Lung (tissue), 12 donors: ENCODE data around the gene SGTB. TPM values are rescaled to one million over a fixed set of nuclear protein-coding genes. Genes with fewer than 3 reads are reported as not detected.
A peak's percentile ranks its signal among the peaks of the same experiment; 100 is the strongest.

ENCODE experiments used
- ATAC-seq: fragments of 200-7000 bp; cut with Tn5 transposase; one replicate; pipeline ENCODE4 v1.9.1; 2020; ENCODE audit warnings: moderate number of reproducible peaks; ENCODE audit not compliant: insufficient read depth, low FRiP score
- DNase-seq, 3 donors: peaks; one replicate each; pipeline ENCODE4 v3.0.0-alpha.2; 2013 to 2017
- H3K27ac ChIP-seq, 2 donors: one replicate each; pipeline ENCODE4 v1.5.1; 2013; ENCODE audit warnings: mild to moderate bottlenecking in 2 of 2, moderate library complexity in 2 of 2, control low read depth in 1 of 2, inconsistent platforms in 1 of 2, low read depth in 1 of 2, low read length in 1 of 2
- H3K27me3 ChIP-seq, 3 donors: one replicate each; pipeline ENCODE4 v1.5.1; 2013; ENCODE audit warnings: low read length in 2 of 3; ENCODE audit not compliant: control insufficient read depth in 3 of 3, insufficient read depth in 3 of 3
- H3K36me3 ChIP-seq, 4 donors: one replicate each; pipeline ENCODE4 v1.5.1; 2013; ENCODE audit warnings: low read length in 4 of 4, mild to moderate bottlenecking in 1 of 4, moderate library complexity in 1 of 4; ENCODE audit not compliant: control insufficient read depth in 4 of 4, insufficient read depth in 4 of 4
- H3K4me1 ChIP-seq, 5 donors: one replicate each; pipeline ENCODE4 v1.5.1; 2013; ENCODE audit warnings: low read length in 5 of 5, mild to moderate bottlenecking in 2 of 5, moderate library complexity in 1 of 5; ENCODE audit not compliant: control insufficient read depth in 5 of 5, insufficient read depth in 5 of 5
- H3K4me3 ChIP-seq: one replicate; pipeline ENCODE4 v1.5.1; 2013; ENCODE audit warnings: mild to moderate bottlenecking, control low read depth, moderate library complexity
- H3K9ac ChIP-seq, 2 donors: one replicate each; pipeline ENCODE4 v1.5.1; 2013; ENCODE audit warnings: low read length in 2 of 2, control low read depth in 1 of 2; ENCODE audit not compliant: insufficient read depth in 1 of 2
- H3K9me3 ChIP-seq, 4 donors: one replicate each; pipeline ENCODE4 v1.5.1; 2013; ENCODE audit warnings: low read length in 3 of 4, mild to moderate bottlenecking in 1 of 4, moderate library complexity in 1 of 4; ENCODE audit not compliant: control insufficient read depth in 4 of 4, insufficient read depth in 3 of 4
- WGBS, 2 donors: extraction: QIAGEN DNeasy Blood & Tissue Kit; methylation state at CpG; one replicate each; pipeline ENCODE4 v1.1.7; 2013; 5-methylcytosine and 5-hydroxymethylcytosine counted together
- polyA plus RNA-seq, 2 donors: library from polyadenylated mRNA; stranded (reverse); fragments of 200-250 nt; gene quantifications; one replicate each; pipeline ENCODE4 v1.2.1, GENCODE V29; 2013
- total RNA-seq, 2 donors: library from RNA; depleted of rRNA in 1 of 2; stranded (reverse); fragments of >200 nt in 1 of 2; gene quantifications; one replicate each; pipeline ENCODE4 v1.2.1, GENCODE V29; 2014 to 2021
- TF ChIP-seq, protein P1 (sequence below): IDR thresholded peaks from 2 replicates; pipeline ENCODE4 v1.5.1; 2012; ENCODE audit warnings: mild to moderate bottlenecking; ENCODE audit errors: control extremely low read depth, extremely low read depth
- donor health status: control.
- donor health status: control.
- donor health status: Bipolar disorder and iron deficiency.
- donor health status: healthy.
- donor health status: DM: yes; HTN: yes; CAD: no.

SGTB gene
- total and polyA plus RNA-seq, 4 donors = 2.5 to 11.1 (median 10.0) TPM

DNA sequence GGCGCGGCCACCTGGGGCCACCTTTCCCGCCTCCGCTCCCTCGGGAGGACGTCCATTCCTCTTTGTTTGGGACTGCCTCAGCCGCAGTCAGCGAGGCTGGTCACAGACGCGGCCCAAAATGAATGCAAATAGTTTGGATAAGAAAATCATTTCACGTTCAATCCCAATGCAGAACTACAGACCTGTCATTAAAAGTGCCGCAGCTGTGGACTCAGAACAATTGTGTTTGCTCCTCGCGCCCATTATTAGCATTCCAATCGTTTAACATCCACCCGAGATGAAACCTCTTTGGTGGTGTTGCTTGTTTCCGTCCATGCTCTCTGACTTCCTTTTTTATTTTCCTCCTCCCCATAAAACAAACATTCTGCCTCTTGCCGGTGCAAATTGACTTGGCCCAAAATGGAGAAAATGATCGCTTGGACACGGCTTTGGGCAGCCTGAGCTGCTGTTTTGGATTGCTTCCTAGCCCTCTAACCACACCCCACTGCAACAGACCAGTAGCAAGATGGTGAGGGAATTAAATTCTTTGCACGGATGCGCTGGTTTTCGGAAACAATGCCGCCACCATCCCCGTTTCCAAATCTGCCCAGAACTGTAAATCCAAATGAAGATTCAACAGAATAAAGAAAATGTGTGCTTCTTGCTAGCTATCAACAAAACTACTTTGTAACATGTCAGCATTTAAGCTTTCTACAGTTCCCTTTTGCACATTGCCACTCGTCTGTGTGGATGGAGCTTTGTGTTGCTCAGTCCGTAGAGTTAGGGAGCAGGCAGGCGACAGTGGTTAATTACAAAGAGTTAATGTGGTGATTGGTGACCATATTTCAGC is 880 bp upstream of the SGTB start:
- peaks cover 0 to 5% (median 0%) of the 10 kb centered on the region in 4 donors for H3K36me3 ChIP-seq
- H3K9me3 ChIP-seq = peaks cover 0 to 2% (median 0%) of the 10 kb centered on the region in 4 donors
- peaks cover 0 to 12% (median 0%) of the 10 kb centered on the region in 5 donors for H3K4me1 ChIP-seq
- 3 to 4% methylated on average over 27 to 28 of the region's 28 CpGs for WGBS, 2 donors
- peak overlapping the region; percentile 51 to 67 for H3K9ac ChIP-seq
- ATAC-seq (peak; percentile 14), DNase-seq (peak; percentile 52 to 76 (median 75))
- TF ChIP-seq, protein P1, sequence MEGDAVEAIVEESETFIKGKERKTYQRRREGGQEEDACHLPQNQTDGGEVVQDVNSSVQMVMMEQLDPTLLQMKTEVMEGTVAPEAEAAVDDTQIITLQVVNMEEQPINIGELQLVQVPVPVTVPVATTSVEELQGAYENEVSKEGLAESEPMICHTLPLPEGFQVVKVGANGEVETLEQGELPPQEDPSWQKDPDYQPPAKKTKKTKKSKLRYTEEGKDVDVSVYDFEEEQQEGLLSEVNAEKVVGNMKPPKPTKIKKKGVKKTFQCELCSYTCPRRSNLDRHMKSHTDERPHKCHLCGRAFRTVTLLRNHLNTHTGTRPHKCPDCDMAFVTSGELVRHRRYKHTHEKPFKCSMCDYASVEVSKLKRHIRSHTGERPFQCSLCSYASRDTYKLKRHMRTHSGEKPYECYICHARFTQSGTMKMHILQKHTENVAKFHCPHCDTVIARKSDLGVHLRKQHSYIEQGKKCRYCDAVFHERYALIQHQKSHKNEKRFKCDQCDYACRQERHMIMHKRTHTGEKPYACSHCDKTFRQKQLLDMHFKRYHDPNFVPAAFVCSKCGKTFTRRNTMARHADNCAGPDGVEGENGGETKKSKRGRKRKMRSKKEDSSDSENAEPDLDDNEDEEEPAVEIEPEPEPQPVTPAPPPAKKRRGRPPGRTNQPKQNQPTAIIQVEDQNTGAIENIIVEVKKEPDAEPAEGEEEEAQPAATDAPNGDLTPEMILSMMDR = no peak
- H3K27me3 ChIP-seq = no peaks in the 10 kb centered on the region
- H3K27ac ChIP-seq = peak overlapping the region in 1 of 2 donors; percentile 91
- peak overlapping the region; percentile 91 for H3K4me3 ChIP-seq

DNA sequence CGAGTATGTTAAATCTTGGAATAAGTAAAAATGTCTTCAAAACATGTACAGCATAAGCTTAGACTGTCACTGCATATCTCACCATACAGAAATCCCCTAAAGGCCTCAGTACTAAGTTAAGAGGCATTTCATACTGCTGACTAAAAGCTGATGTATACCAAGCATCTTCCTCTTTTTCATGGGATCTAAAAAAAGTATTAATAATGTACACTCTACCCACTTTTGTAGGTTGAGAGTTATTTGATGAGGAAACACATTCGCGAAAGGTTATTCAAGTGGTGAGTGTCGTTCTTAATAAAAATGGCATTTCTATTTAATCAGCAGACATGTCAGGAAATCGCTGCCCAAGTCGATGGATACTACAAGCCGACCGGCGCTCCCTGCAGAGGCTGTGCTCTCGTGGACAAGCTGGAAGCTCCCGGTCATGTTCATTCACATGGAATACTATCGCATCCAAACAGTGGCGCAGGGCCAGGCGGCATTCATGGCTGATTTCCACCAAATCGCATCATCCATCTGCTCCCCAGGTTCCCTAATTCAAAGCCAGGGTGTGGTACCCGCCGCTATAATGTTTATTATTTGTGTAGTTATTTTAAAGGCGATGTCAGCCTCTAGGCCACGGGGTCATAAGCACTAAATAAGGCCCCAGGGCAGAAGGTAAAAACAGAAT is 724 bp downstream of the SGTB start:
- DNase-seq (peak; percentile 77 to 84 (median 83)), ATAC-seq (peak; percentile 10)
- peaks cover 0 to 5% (median 2%) of the 10 kb centered on the region in 4 donors for H3K36me3 ChIP-seq
- H3K4me1 ChIP-seq = peaks cover 0 to 12% (median 0%) of the 10 kb centered on the region in 5 donors
- peak overlapping the region in 1 of 2 donors; percentile 36 for H3K9ac ChIP-seq
- H3K27ac ChIP-seq = peak overlapping the region; percentile 73 to 90
- peaks cover 0 to 2% (median 0%) of the 10 kb centered on the region in 4 donors for H3K9me3 ChIP-seq
- no peaks in the 10 kb centered on the region for H3K27me3 ChIP-seq
- WGBS, 2 donors = 3% methylated on average over 19 of the region's 19 CpGs
- peak overlapping the region; percentile 98 for H3K4me3 ChIP-seq
- TF ChIP-seq, protein P1 = no peak

DNA sequence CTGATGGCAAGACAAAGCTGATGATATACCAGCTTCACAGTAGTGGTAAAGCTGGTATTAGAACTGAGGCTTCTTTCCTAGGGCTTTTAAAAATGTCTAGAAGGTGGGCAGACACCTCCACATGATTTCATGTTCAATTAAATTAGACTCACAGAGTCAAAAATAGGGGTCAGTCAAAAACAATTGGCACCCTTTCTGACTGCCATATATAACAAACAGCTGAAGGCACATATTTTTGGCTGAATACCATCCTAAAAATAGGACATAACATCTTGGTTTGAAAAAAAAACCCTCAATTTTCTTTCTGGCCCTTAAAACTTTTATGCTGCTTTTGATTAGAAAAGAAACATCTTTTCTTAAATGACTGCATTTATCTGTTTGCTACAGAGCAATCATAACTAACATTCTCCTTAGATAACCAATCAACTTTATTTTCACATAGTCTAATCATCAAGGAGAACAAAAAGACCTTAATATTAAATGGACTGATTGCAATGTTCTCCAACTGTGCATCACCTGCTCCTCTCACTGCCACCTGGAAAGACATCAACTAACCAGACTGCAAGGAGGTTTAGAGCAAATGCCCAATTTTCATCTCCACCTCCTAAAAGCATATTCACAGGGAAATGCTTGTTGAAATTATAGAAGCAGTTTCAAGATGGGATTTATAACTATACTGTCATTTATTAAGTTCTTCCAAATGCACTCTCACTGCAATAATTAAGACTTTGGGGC is 3.2 kb downstream of the SGTB start:
- H3K4me3 ChIP-seq = no peak overlapping the region
- H3K27ac ChIP-seq = no peak overlapping the region
- DNase-seq (no peak), ATAC-seq (no peak)
- H3K4me1 ChIP-seq = peaks cover 0 to 12% (median 0%) of the 10 kb centered on the region in 5 donors
- no peaks in the 10 kb centered on the region for H3K27me3 ChIP-seq
- TF ChIP-seq, protein P1 = no peak
- H3K9me3 ChIP-seq = peaks cover 0 to 2% (median 0%) of the 10 kb centered on the region in 4 donors
- H3K9ac ChIP-seq = no peak overlapping the region
- peaks cover 0 to 5% (median 2%) of the 10 kb centered on the region in 4 donors for H3K36me3 ChIP-seq
